HG02870 (cell line): Measurements from ENCODE around the gene MCF2L2.

Experiments
- ATAC-seq: cut with Tn5 transposase; IDR thresholded peaks from one replicate; pipeline ENCODE4 v1.9.1; 2021; ENCODE audit warnings: mild to moderate bottlenecking, moderate library complexity; ENCODE audit not compliant: unreplicated experiment

The MCF2L2 gene

DNA sequence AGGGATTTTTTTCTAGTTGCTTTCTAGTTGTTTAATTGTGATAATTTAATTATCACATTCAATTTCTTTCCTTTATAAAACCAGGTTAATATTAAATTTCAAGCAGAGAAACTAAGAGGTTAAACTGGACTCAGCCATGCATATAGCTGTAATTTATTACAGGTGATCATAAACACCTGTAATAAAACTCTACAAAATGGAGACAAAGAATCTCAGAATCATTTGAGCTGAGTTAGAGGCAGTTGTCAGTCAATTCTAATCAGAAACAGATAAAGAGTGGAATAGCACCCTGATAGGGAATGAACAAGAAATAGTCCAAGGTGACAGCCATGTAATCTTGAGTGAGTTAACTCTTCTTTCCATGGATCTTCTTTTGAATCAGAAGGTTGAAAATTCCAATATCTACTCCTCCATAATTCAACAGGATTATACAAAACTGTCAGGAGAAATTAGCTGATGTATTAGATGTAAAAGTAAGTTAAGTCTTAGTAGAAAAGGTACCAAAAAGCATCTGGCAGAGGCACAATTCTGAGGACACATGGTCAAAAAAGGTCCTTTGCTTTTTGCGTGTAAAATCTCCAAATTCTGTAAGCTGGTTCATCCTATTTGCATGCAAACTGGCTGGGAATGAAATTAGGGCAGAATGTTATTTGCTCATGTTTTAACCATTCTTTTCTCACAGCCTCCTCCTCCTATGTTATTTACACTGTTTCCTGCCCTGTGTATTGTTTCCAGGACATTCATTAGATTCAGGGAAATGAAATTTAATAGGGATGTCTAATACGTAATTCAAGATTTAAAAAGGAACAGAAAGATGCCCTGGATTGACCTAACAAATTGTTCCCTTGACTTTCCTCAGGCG is 214.8 kb downstream of the MCF2L2 start:
- ATAC-seq, result no peak

DNA sequence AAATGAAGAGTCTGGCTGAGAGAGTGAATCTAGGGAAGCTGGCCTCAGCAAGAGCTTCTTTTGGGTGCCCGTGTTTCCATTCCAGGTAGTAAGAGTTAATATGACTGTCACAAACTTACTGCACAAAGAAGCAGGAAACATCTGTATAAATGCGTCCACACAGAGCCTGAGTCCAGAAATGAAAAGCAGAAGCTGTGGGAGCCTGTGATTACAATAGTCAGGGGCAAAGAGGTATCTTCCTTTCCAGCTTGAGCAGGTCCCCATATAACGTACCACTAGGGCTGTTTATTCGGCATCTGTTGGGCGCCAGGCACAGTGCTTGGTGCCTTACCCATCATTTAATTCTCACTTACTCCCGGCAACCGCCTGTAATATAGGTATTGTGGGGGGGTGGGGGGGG is 215.9 kb downstream of the MCF2L2 start:
- ATAC-seq, result no peak

DNA sequence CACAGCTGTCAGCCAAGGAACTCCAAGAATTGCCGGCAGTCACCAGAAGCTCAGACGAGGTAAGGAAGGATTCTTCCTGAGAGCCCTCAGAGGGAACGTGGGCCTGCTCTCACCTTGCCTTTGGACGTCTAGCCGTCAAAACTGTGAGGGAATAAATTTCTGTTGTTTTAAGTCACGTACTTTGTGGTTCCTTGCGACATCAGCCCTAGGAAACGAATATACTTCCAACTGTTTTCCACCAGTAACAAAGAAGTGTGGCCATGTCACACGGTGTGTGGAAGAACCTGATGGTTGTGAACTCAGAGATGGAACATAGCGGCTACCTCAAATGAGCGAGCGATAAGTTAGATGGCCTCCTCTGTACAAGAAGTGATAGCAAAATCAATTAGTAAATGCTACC is 216.3 kb downstream of the MCF2L2 start:
- no peak for ATAC-seq

- ATAC-seq, result no peak
These were observed 217.1 kb downstream of the MCF2L2 start for GRCh38 chr3:183211352-183211751.

DNA sequence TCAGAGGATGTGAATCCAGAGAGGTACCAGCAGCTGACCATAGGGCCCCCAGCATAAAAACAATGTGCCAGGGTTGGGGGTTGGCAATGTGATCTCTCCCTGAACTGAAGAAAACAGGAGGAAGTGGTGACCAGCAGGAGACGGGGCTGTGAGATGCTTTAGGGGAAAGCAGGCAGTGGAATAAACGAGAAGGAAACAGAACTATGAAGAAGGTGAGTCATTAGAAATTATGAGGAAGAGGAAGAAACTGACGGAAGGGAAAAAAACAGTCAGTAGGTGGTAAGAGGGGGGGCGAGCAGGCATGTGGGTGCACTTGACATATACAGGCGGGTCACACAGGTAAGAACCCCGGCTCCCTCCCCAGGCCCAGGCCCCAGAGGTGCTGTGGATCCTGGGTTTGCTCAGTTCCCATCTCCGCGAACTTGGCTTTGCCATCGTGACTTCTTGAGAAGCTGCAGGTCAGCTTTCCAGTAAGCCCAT is 217.5 kb downstream of the MCF2L2 start:
- no peak for ATAC-seq

GRCh38 chr3:183210341-183210740 is 218.1 kb downstream of the MCF2L2 start:
- no peak for ATAC-seq

GRCh38 chr3:183208800-183209199 is 219.6 kb downstream of the MCF2L2 start:
- no peak for ATAC-seq

DNA sequence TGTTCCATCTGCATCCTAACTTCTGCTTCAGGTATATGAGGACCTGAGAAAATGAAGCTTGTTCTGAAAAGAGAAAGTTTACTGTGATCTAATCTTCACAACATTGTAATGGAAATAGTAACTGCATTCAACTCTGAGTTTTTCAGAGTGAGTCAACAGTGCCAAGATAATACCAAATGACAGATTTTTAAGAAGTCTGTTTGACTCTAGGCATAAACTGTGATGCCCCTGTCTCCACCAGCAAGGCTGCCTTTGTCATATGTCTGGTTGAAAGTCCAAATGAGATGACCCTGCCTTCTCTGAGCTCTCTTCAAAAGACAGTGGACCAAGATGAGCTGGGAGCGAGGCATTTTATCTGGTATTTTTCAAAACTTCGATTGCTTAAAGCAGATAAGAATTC is 220.2 kb downstream of the MCF2L2 start:
- no peak for ATAC-seq

GRCh38 chr3:183203670-183204069 is 224.7 kb downstream of the MCF2L2 start:
- ATAC-seq, result no peak

DNA sequence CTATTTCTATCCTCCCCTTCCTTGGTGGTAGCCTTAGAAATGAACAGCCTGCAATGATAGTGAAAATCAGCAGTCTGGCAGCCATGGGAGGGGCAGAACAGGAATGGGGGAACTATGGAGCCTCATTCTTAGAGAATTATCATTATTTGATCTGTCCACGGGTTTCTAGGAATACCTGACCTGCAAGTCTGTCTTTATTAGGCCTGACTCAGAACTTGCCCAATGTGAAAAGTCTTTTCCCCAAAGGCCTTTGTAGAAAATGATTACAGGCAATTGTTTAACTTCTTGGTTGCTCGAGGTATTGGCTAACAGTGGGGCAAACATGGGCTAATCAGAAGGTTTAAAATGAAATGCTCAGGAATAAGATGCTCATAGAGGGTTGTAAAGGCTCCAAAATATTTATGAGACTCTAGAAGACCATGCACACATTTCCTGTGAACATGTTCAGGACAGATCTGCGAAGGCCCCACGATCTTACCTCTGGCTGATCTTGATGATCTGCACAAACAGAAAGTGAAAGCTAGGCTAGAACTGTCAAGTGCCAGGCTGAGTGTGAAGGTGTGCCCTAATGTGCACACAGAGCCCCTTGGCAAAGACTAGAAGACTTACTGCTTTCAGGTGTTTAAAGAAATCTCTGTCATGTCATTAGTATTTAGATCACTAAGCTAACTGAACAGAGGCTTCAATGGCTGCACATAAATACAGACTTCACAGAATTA is 226.3 kb downstream of the MCF2L2 start:
- no peak for ATAC-seq

DNA sequence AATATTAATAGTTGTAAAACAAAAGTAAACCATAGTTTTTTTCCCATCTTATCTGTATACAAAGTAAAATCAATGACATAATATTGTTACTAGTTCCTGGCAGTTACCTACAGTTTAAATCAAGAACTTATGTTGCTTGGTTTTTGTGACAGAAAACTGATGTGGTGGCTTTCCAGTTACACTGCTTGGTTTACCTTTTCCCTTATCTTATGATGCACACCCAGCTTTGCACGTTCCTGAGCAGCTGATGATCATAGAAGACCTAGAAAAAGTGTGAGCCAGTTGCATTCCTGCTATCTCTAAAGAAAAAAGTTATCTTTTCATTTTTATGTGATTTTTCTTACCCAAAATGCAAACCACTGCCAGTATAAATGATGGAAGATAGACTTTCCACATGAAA is 229.5 kb downstream of the MCF2L2 start:
- ATAC-seq, result no peak

- no peak for ATAC-seq
These were observed 230.7 kb downstream of the MCF2L2 start for GRCh38 chr3:183197734-183198133.

DNA sequence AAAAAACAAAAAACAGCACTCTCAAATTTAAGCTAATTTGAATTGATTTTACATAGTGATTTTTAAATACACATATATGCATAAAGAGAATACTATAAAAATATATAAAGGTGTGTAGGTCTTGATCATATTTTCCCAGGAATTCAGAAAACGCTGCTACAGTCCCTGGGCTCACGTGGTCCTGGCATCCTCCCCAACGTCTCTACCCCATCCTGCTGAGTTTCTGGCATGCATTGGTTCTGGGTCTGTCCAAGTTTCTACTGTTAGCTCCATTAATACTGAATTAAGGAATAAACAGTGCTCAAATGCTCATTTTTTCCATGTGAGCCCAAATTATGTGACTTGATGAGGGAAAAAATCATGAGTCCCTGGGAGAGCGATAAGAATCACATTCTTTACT is 233.2 kb downstream of the MCF2L2 start:
- no peak for ATAC-seq

- ATAC-seq, result no peak
These were observed 234.4 kb downstream of the MCF2L2 start for GRCh38 chr3:183193762-183194689.

- ATAC-seq, result no peak
These were observed 235.6 kb downstream of the MCF2L2 start for GRCh38 chr3:183192650-183193300.

- no peak for ATAC-seq
These were observed 238.8 kb downstream of the MCF2L2 start for GRCh38 chr3:183189641-183190040.

- no peak for ATAC-seq
These were observed 239.4 kb downstream of the MCF2L2 start for GRCh38 chr3:183188895-183189462.

- ATAC-seq, result no peak
These were observed 242.7 kb downstream of the MCF2L2 start for GRCh38 chr3:183185696-183186095.

- no peak for ATAC-seq
These were observed 245.4 kb downstream of the MCF2L2 start for GRCh38 chr3:183182732-183183610.
